CD4-positive, alpha-beta T cell (primary cell): ENCODE data around the gene ZNF775. TPM values are rescaled to one million over a fixed set of nuclear protein-coding genes. Genes with fewer than 3 reads are reported as not detected.

Experiments
- ATAC-seq: fragments of 200-7000 bp; cut with Tn5 transposase; one replicate; pipeline ENCODE4 v1.10.0; 2022; ENCODE audit warnings: mild to moderate bottlenecking; ENCODE audit not compliant: poor library complexity
- CTCF ChIA-PET: fragments of 350-600 bp; sonication (Branson Sonifier 250); formaldehyde crosslinking; loops from one replicate; lab custom pipeline; 2021; ENCODE audit warnings: antibody characterized with exemption, inconsistent platforms; lab: Charles Lee
- POLR2A ChIA-PET: fragments of 350-600 bp; sonication (Branson Sonifier 250); formaldehyde crosslinking; loops from one replicate; lab custom pipeline; 2021; ENCODE audit warnings: antibody characterized with exemption, inconsistent platforms; lab: Charles Lee
- DNase-seq, 14 experiments: peaks; one replicate each; pipeline ENCODE4 v3.0.0-alpha.2; 2013 to 2020; ENCODE audit warnings: mixed read lengths in 2 of 14
- H3K27ac ChIP-seq, 2 donors: one replicate each; pipeline versions ENCODE4 v1.5.1 to v1.7.0; 2013; ENCODE audit warnings: low read length in 2 of 2, low read depth in 1 of 2, mild to moderate bottlenecking in 1 of 2
- H3K27me3 ChIP-seq, 2 experiments: 1 replicate in 1 of 2; 2 replicates in 1 of 2; pipeline versions ENCODE4 v1.6.1 to v1.7.0; 2013; ENCODE audit warnings: low read length in 2 of 2, control low read depth in 1 of 2, mild to moderate bottlenecking in 1 of 2, moderate library complexity in 1 of 2; ENCODE audit not compliant: insufficient read depth in 2 of 2, control insufficient read depth in 1 of 2
- H3K36me3 ChIP-seq: one replicate; pipeline ENCODE4 v1.6.1; 2013; ENCODE audit warnings: low read length, control low read depth; ENCODE audit not compliant: insufficient read depth
- H3K4me1 ChIP-seq: one replicate; pipeline ENCODE4 v1.6.1; 2013; ENCODE audit warnings: low read length, control low read depth; ENCODE audit not compliant: insufficient read depth
- H3K4me3 ChIP-seq: one replicate; pipeline ENCODE4 v1.5.1; 2013; ENCODE audit warnings: mild to moderate bottlenecking, low read length, moderate library complexity
- H3K9me3 ChIP-seq, 2 experiments: 1 replicate in 1 of 2; 2 replicates in 1 of 2; pipeline versions ENCODE4 v1.6.1 to v1.7.0; 2013; ENCODE audit warnings: low read length in 2 of 2, mild to moderate bottlenecking in 2 of 2, control low read depth in 1 of 2, moderate library complexity in 1 of 2; ENCODE audit not compliant: control insufficient read depth in 1 of 2, insufficient read depth in 1 of 2
- H3K27ac Mint-ChIP-seq: one replicate; pipeline ENCODE4 v1.8.0; 2020; ENCODE audit warnings: mixed read lengths
- H3K27me3 Mint-ChIP-seq: one replicate; pipeline ENCODE4 v1.8.0; 2021; ENCODE audit warnings: mixed read lengths
- H3K36me3 Mint-ChIP-seq: one replicate; pipeline ENCODE4 v1.8.0; 2021; ENCODE audit warnings: low read depth, mixed read lengths
- H3K4me1 Mint-ChIP-seq: one replicate; pipeline ENCODE4 v1.8.0; 2021; ENCODE audit warnings: low read depth, mixed read lengths
- H3K4me3 Mint-ChIP-seq: one replicate; pipeline ENCODE4 v1.8.0; 2020; ENCODE audit warnings: mild to moderate bottlenecking, mixed read lengths
- H3K9me3 Mint-ChIP-seq: one replicate; pipeline ENCODE4 v1.8.0; 2020; ENCODE audit warnings: mixed read lengths
- intact Hi-C, 2 experiments: fragments of 100-400 bp; cut with DNase I in 1 of 2; cut with micrococcal nuclease in 1 of 2; formaldehyde crosslinking; loops; one replicate each; pipeline versions ENCODE4 v1.15.1 to v1.9.0; 2023 to 2025; cut with DNase I, micrococcal nuclease
- total RNA-seq, 174 experiments: library from RNA in 2 of 174; stranded (reverse) in 2 of 174; gene quantifications; one replicate each; pipeline ENCODE4 v1.2.3 and lab custom pipeline; 2021 to 2026
- TF ChIP-seq, protein P1 (sequence below): fragments of 200-600 bp; IDR thresholded peaks from one replicate; pipeline ENCODE4 v1.8.0; 2022; ENCODE audit warnings: antibody characterized with exemption, mild to moderate bottlenecking

ZNF775 gene
- total RNA-seq, 2 experiments from 2014 or later = 0.38 to 0.45 TPM

DNA sequence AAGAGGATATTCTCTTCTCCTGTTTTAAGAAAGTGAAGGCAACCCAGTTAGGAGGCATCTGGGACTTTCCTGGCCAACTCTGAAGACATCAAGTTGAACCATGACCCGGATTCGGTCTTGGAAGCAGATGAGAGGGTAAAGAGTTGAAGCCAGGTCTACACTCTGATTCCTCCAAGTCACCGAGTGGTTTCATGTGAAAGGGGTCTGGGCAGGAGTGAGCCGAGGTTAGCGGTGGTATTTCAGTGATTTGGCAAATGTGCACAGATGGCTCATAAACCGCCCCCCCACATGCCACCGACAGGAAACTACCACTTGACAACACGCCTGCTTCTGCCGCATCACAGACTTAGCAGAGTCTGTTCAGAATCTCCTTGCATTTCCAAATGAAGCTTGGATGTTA, 21.9 kb upstream of the ZNF775 start:
- Histone ChIP-seq H3K27me3 (no peaks in the 10 kb centered on the region), H3K4me1 (peaks cover 28% of the 10 kb centered on the region), H3K4me3 (no peak overlapping the region), H3K36me3 (no peaks in the 10 kb centered on the region), H3K9me3 (no peaks in the 10 kb centered on the region), H3K27ac (peak overlapping the region in 1 of 2 donors; percentile 50)
- H3K4me1 Mint-ChIP-seq = peaks cover 46% of the 10 kb centered on the region
- no peaks in the 10 kb centered on the region for H3K9me3 Mint-ChIP-seq
- ATAC-seq (peak; percentile 94), DNase-seq (peak; percentile 44 to 87 (median 72))
- H3K36me3 Mint-ChIP-seq = no peaks in the 10 kb centered on the region
- ChIA-PET CTCF (interaction anchor here (1.4 to 4.1 kb wide), 5 partner anchors 10 to 92 kb away, joined by 4 to 30 read pairs (median 8); a partner anchor contains a TSS), POLR2A (interaction anchor here (1.0 to 1.8 kb wide), 6 partner anchors 9 to 92 kb away, joined by 3 to 16 read pairs (median 6); partner anchors contain the start of gene REPIN1)
- H3K27me3 Mint-ChIP-seq = no peaks in the 10 kb centered on the region
- intact Hi-C loops = loop anchor here (1.0 to 10.0 kb wide), 7 partner anchors 11 to 400 kb away; partner anchors contain the start of genes ZNF775 (in 2 of the 2) and REPIN1 (in 1 of the 2)
- peak overlapping the region; percentile 88 for H3K27ac Mint-ChIP-seq
- TF ChIP-seq, protein P1, sequence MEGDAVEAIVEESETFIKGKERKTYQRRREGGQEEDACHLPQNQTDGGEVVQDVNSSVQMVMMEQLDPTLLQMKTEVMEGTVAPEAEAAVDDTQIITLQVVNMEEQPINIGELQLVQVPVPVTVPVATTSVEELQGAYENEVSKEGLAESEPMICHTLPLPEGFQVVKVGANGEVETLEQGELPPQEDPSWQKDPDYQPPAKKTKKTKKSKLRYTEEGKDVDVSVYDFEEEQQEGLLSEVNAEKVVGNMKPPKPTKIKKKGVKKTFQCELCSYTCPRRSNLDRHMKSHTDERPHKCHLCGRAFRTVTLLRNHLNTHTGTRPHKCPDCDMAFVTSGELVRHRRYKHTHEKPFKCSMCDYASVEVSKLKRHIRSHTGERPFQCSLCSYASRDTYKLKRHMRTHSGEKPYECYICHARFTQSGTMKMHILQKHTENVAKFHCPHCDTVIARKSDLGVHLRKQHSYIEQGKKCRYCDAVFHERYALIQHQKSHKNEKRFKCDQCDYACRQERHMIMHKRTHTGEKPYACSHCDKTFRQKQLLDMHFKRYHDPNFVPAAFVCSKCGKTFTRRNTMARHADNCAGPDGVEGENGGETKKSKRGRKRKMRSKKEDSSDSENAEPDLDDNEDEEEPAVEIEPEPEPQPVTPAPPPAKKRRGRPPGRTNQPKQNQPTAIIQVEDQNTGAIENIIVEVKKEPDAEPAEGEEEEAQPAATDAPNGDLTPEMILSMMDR = no peak
- H3K4me3 Mint-ChIP-seq = peak overlapping the region; percentile 69

DNA sequence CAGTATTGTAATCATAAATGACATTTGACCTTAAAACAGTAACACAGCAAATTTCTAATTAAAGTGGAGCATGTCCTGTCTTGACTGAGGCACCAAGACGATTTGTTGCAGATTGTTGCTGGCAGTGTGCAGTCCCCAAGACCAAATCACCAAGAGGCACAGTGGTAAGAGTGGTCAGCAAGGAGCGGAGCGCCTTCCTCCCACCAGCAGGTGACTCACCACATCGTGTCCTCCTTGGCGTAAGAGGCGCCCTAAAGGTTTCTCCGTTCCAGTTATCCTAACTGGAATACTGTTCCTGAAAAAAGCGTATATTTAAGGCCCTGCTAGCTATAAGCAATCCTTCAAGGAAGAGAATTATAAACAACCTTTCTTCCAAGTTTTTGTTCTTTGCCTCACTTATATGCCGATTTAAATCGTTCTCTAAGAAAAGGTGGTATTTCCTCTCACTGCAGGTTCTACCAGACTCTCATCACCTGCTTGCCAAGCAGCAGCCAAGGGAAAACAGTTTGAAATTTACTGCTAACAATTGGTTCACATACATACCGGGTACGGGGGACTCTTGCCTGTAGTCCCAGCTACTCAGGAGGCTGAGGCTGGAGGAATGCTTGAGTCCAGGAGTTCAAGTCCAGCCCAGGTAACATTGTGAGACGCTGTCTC, 21.2 kb upstream of the ZNF775 start:
- Histone ChIP-seq H3K27ac (peak overlapping the region; percentile 14 to 33), H3K4me1 (peaks cover 28% of the 10 kb centered on the region), H3K9me3 (no peaks in the 10 kb centered on the region), H3K27me3 (no peaks in the 10 kb centered on the region), H3K36me3 (no peaks in the 10 kb centered on the region), H3K4me3 (no peak overlapping the region)
- CTCF ChIA-PET = interaction anchor here (0.8 to 4.1 kb wide), 5 partner anchors 9 to 210 kb away, joined by 3 to 30 read pairs (median 7); a partner anchor contains a TSS
- Mint-ChIP-seq H3K4me3 (peak overlapping the region; percentile 69), H3K9me3 (no peaks in the 10 kb centered on the region), H3K27ac (peak overlapping the region; percentile 88), H3K36me3 (no peaks in the 10 kb centered on the region), H3K27me3 (no peaks in the 10 kb centered on the region), H3K4me1 (peaks cover 50% of the 10 kb centered on the region)
- ATAC-seq = peak; percentile 24
- intact Hi-C loops = loop anchor here (1.0 to 10.0 kb wide), 7 partner anchors 10 to 399 kb away; partner anchors contain the start of genes ZNF775 (in 2 of the 2) and REPIN1 (in 1 of the 2)
- POLR2A ChIA-PET = interaction anchor here (0.6 to 1.8 kb wide), 7 partner anchors 8 to 91 kb away, joined by 3 to 16 read pairs (median 5); partner anchors contain the start of gene REPIN1
- TF ChIP-seq, protein P1 = no peak
- DNase-seq = peak in 2 of 14 experiments; percentile 11 to 46

DNA sequence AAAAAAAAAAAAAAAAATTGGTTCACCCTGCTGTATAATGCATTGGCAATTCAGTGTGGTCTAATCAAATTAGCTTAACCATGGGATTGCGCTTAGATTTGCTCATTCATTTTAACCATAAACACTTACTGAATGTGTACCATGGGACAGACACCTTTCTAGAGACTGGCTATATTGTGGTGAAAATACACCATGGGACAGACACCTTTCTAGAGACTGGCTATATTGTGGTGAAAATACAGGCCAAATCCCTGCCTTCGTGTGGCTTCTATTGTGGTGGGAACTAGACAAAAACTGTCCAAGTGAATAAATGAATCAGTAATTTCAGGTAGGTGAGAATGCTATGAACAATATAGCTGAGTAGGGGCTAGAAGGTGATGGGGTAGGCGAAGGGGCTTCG, 20.7 kb upstream of the ZNF775 start:
- intact Hi-C loops = loop anchor here (5.0 to 10.0 kb wide), 3 partner anchors 159 to 399 kb away; no protein-coding TSS in a partner anchor
- Mint-ChIP-seq H3K27me3 (no peaks in the 10 kb centered on the region), H3K36me3 (no peaks in the 10 kb centered on the region), H3K27ac (peak overlapping the region; percentile 88), H3K4me1 (peaks cover 50% of the 10 kb centered on the region), H3K9me3 (no peaks in the 10 kb centered on the region), H3K4me3 (no peak overlapping the region)
- no peaks in the 10 kb centered on the region for H3K27me3 ChIP-seq
- DNase-seq = no peak
- POLR2A ChIA-PET = interaction anchor here (0.6 to 1.8 kb wide), 4 partner anchors 10 to 49 kb away, joined by 3 to 16 read pairs (median 6); partner anchors contain the start of gene REPIN1
- peaks cover 28% of the 10 kb centered on the region for H3K4me1 ChIP-seq
- no peak overlapping the region for H3K4me3 ChIP-seq
- CTCF ChIA-PET = interaction anchor here (0.8 to 4.1 kb wide), 3 partner anchors 47 to 210 kb away, joined by 3 to 30 read pairs (median 8); a partner anchor contains a TSS
- H3K36me3 ChIP-seq = no peaks in the 10 kb centered on the region
- H3K27ac ChIP-seq = no peak overlapping the region
- no peaks in the 10 kb centered on the region for H3K9me3 ChIP-seq
- no peak for ATAC-seq
- TF ChIP-seq, protein P1 = no peak
